GM10266 (cell line): Measurements from ENCODE around the gene SFXN1.

Experiments
- DNase-seq: peaks from one replicate; pipeline ENCODE4 v3.0.0; 2012; ENCODE audit errors: extremely low spot score
- CTCF ChIP-seq: IDR thresholded peaks from 2 replicates; pipeline ENCODE4 v1.5.1; 2012; ENCODE audit warnings: mild to moderate bottlenecking, low read depth; ENCODE audit not compliant: control insufficient read depth, insufficient read depth; ENCODE audit errors: missing control alignments

SFXN1 gene

GRCh38 chr5:175558801-175559480 lies 80.6 kb downstream of the SFXN1 start:
- no peak for TF ChIP-seq CTCF
- no peak for DNase-seq

- no peak for DNase-seq
- no peak for TF ChIP-seq CTCF
Measured at GRCh38 chr5:175560011-175560410, 81.7 kb downstream of the SFXN1 start.

GRCh38 chr5:175561085-175561484 lies 82.7 kb downstream of the SFXN1 start:
- TF ChIP-seq CTCF: no peak
- DNase-seq: no peak

- TF ChIP-seq CTCF: no peak
- no peak for DNase-seq
Measured at GRCh38 chr5:175564716-175565115, 86.4 kb downstream of the SFXN1 start.

- DNase-seq: no peak
- TF ChIP-seq CTCF: no peak
Measured at GRCh38 chr5:175566697-175567096, 88.3 kb downstream of the SFXN1 start.

- DNase-seq: no peak
- TF ChIP-seq CTCF: no peak
Measured at GRCh38 chr5:175567954-175568353, 89.6 kb downstream of the SFXN1 start.

- TF ChIP-seq CTCF: no peak
Measured at GRCh38 chr5:175569701-175570100, 91.3 kb downstream of the SFXN1 start.

More at GRCh38 chr5:175569701-175570100, 91.3 kb downstream of the SFXN1 start:
- no peak for DNase-seq
